Measurements from ENCODE around the gene WDR81.
"Not testable (repeated sequence)": the region's sequence is repeated elsewhere in the genome, so short reads cannot be mapped to it uniquely, and the experiment has no call there.

The WDR81 gene

DNA sequence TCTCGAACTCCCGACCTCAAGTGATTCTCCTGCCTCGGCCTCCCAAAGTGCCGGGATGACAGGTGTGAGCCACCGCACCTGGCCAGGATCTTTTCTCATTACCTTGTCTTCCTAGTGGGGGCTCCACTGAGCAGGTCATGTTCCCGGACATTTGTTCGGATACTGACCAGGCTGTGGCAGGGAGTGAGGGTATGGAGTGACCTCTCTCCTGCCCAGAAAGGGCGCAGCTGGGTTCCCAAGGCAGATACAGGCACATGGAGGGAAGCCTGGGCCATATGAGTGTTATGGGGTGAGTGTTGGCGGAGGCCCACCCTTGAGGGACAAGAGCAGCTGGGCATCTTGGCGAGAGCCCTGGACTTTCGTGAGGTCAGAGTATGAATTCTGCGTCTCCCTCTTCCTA is 42.9 kb downstream of the WDR81 start:
- no peak overlapping the region for H3K4me3 ChIP-seq (ENCODE audit: low read length)
- no peak for DNase-seq (ENCODE audit: low read depth)
- TF ChIP-seq, protein P1, sequence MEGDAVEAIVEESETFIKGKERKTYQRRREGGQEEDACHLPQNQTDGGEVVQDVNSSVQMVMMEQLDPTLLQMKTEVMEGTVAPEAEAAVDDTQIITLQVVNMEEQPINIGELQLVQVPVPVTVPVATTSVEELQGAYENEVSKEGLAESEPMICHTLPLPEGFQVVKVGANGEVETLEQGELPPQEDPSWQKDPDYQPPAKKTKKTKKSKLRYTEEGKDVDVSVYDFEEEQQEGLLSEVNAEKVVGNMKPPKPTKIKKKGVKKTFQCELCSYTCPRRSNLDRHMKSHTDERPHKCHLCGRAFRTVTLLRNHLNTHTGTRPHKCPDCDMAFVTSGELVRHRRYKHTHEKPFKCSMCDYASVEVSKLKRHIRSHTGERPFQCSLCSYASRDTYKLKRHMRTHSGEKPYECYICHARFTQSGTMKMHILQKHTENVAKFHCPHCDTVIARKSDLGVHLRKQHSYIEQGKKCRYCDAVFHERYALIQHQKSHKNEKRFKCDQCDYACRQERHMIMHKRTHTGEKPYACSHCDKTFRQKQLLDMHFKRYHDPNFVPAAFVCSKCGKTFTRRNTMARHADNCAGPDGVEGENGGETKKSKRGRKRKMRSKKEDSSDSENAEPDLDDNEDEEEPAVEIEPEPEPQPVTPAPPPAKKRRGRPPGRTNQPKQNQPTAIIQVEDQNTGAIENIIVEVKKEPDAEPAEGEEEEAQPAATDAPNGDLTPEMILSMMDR (conservative IDR thresholded peaks at IDR 0.05; ENCODE audit: low read length), result no peak

DNA sequence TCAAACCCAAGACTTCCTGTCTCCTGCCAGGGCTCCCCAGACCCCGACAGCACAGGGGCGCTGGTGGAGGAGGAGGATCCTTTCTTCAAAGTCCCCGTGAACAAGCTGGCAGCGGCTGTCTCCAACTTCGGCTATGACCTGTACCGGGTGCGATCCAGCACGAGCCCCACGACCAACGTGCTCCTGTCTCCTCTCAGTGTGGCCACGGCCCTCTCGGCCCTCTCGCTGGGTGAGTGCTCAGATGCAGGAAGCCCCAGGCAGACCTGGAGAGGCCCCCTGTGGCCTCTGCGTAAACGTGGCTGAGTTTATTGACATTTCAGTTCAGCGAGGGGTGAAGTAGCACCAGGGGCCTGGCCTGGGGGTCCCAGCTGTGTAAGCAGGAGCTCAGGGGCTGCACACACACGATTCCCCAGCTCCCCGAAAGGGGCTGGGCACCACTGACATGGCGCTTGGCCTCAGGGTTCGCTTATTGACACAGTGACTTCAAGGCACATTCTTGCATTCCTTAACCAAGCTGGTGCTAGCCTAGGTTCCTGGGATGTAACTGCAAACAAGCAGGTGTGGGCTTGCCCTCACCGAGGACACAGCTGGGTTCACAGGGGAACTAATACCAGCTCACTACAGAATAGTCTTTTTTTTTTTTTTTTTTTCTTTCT is 45.4 kb downstream of the WDR81 start:
- no peak for DNase-seq (ENCODE audit: low read depth)
- no peak overlapping the region for H3K4me3 ChIP-seq (ENCODE audit: low read length)
- TF ChIP-seq, protein P1 (conservative IDR thresholded peaks at IDR 0.05; ENCODE audit: low read length), result no peak

DNA sequence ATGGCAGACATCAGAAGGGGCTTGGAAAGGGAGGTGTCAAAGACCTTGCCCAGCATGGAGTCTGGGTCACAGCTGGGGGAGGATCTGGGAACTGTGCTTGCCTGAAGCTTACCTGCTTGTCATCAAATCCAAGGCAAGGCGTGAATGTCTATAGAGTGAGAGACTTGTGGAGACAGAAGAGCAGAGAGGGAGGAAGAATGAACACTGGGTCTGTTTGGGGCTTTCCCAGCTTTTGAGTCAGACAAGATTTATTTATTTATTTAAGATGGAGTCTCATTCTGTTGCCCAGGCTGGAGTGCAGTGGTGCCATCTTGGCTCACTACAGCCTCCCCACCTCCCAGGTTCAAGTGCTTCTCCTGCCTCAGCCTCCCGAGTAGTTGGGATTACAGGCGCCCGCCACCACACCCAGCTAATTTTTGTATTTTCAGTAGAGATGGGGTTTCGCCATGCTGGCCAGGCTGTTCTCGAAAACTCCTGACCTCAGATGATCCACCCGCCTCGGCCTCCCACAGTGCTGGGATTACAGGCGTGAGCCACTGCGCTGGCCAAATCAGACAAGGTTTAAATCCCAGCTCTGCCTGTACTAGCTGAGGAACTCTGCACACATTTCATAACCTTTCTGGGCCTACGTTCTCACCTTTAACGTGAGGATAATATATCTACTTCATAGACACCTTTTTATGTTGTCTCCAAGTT is 48.6 kb downstream of the WDR81 start:
- DNase-seq (ENCODE audit: low read depth); H3K4me3 ChIP-seq (ENCODE audit: low read length): not testable (repeated sequence)

DNA sequence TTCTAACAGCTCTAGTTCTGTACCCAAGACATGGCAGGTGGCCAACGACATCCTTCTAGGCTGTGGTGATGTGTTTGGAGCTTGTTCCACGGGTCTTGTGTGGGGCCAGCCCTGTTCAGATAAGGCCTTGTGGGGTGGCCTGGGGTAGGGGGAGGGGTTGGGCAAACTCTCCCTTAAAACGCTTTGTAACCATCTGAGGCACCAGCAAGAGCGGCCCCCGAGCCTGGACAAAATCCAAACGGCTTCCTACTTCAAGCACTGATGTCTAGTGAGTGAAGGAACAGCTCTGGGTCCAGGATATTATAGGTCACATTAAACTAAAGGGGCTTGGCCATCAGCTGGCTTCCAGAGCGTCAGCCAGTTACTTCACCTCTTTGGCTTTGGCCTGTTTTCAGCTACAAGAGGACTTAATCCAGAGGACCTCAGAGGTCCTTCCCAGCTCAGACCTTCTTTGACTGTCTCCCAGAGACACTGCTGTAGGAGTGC is 49.2 kb downstream of the WDR81 start:
- no peak overlapping the region for H3K4me3 ChIP-seq (ENCODE audit: low read length)
- DNase-seq (ENCODE audit: low read depth), result no peak
- TF ChIP-seq, protein P1 (conservative IDR thresholded peaks at IDR 0.05; ENCODE audit: low read length), result no peak

DNA sequence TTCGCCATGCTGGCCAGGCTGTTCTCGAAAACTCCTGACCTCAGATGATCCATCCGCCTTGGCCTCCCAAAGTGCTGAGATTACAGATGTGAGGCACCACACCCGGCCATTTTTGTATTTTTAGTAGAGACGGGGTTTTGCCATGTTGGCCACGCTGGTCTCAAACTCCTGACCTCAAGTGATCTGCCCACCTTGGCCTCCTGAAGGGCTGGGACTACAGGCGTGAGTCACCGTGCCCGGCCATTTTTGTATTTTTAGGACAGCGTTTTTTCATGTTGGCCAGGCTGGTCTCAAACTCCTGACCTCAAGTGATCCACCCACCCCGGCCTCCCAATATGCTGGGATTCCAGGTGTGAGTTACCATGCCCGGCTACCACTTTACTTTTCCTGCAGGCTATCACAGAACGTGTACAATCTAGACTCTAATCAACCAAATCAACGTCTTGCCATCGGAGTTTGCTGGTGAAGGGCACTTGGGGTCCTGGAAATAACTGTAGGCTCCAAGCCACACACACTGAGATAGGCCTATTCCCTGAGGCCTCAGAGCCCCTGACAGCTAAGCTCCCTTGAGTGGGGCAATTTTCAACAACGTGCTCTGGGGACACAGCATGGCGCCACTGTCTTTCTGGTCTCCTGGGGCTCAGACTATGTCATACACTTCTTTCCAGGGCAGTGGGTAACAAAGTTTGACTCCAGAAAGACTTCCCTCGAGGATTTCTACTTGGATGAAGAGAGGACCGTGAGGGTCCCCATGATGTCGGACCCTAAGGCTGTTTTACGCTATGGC is 50.1 kb downstream of the WDR81 start:
- H3K4me3 ChIP-seq (ENCODE audit: low read length), result no peak overlapping the region
- no peak for DNase-seq (ENCODE audit: low read depth)
- TF ChIP-seq, protein P1 (conservative IDR thresholded peaks at IDR 0.05; ENCODE audit: low read length), result no peak

DNA sequence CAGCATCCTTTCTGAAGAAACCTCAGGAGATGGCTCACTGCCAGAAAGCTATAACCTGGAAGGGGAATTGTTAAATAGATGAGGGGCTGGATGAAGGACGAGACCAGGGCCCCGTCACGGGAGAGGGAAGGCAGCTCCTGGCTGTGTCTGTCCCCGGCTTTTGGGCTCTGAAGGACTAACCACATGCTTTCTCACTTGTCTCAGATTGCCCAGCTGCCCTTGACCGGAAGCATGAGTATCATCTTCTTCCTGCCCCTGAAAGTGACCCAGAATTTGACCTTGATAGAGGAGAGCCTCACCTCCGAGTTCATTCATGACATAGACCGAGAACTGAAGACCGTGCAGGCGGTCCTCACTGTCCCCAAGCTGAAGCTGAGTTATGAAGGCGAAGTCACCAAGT is 51.8 kb downstream of the WDR81 start:
- no peak overlapping the region for H3K4me3 ChIP-seq (ENCODE audit: low read length)
- TF ChIP-seq, protein P1 (conservative IDR thresholded peaks at IDR 0.05; ENCODE audit: low read length), result no peak
- DNase-seq (ENCODE audit: low read depth), result no peak

DNA sequence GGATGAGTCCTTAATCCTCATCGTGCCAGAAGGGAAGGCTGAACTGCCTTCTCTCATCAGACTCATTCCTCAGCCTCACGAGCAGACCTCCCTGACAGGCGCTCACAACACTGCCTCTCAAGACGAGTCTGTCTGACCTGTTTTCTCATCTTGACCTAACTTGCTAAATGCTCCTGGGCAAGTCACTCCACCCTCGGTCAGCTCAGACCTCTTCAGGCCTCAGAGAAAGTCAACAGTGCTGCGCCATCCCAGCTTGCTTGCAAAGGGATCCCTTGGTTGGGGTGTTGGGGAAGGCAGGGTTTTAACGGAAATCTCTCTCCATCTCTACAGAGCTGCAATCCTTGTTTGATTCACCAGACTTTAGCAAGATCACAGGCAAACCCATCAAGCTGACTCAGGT is 52.4 kb downstream of the WDR81 start:
- DNase-seq (ENCODE audit: low read depth), result no peak
- TF ChIP-seq, protein P1 (conservative IDR thresholded peaks at IDR 0.05; ENCODE audit: low read length), result no peak

More for the DNA sequence above, 52.4 kb downstream of the WDR81 start:
- no peak overlapping the region for H3K4me3 ChIP-seq (ENCODE audit: low read length)
